ENCODE data around the gene COL25A1. TPM values are rescaled to one million over a fixed set of nuclear protein-coding genes. Genes with fewer than 3 reads are reported as not detected.

The COL25A1 gene
- total RNA-seq, 1 experiment from 2014 or later: 4.2 TPM

DNA sequence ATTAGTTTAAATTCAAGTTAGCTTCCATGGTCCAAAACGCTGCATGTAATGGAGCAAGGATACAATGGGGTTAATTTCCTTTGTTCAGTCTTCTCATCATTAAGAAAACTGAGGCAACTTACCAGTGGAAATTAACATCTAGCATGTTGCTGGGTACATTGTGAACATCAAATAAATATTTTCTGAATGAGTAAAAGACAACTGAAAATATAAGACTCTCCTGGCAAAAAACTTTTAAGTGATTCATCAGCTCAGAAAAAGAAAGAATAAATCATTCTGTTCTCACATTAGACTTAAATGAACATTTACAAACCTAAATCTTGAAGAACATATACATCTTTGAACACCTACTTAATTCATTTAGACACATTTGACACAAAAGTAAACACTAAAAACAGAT, 401.2 kb downstream of the COL25A1 start:
- Histone ChIP-seq H2BK5ac (ENCODE audit: insufficient read length, low read length) (no peak overlapping the region), H3K18ac (ENCODE audit: insufficient read length, low read depth, low read length) (no peak overlapping the region), H3K79me2 (ENCODE audit: insufficient read depth, low read length) (no peaks in the 10 kb centered on the region), H3K23ac (ENCODE audit: insufficient read length, low read depth, low read length) (no peak overlapping the region), H2AFZ (ENCODE audit: low read length) (no peak overlapping the region), H3T11ph (ENCODE audit: low read length) (no peak overlapping the region), H3K4me1 (ENCODE audit: insufficient read depth, low read length) (no peaks in the 10 kb centered on the region; the same call in 1 of the 2 replicates), H2AK5ac (ENCODE audit: insufficient read length, low read length) (no peak overlapping the region), H2BK20ac (ENCODE audit: low read depth, low read length, poor library complexity, severe bottlenecking) (no peak overlapping the region), H3K23me2 (ENCODE audit: insufficient read length, low read depth, low read length, poor library complexity, severe bottlenecking) (no peaks in the 10 kb centered on the region), H4K91ac (ENCODE audit: insufficient read length, low read depth, low read length) (no peak overlapping the region), H3K27ac (ENCODE audit: insufficient read length, low read depth, low read length) (no peak overlapping the region), H2BK15ac (ENCODE audit: low read depth, low read length) (no peak overlapping the region), H3K4me2 (ENCODE audit: insufficient read depth, insufficient read length, low read length) (no peak overlapping the region), H3K9ac (ENCODE audit: extremely low read depth, insufficient read length, low read length) (no peak overlapping the region), H2BK12ac (ENCODE audit: insufficient read length, low read depth, low read length) (no peak overlapping the region), H4K20me1 (ENCODE audit: control insufficient read depth, insufficient read depth, insufficient read length) (no peaks in the 10 kb centered on the region), H3K27me3 (ENCODE audit: insufficient read depth, low read length) (no peaks in the 10 kb centered on the region), H4K5ac (ENCODE audit: insufficient read length, low read depth, low read length) (no peak overlapping the region), H2BK120ac (ENCODE audit: low read depth, low read length, poor library complexity, severe bottlenecking) (no peak overlapping the region), H3K14ac (ENCODE audit: insufficient read depth, low read length) (no peak overlapping the region), H3K9me3 (ENCODE audit: control insufficient read depth, low read depth, low read length) (no peaks in the 10 kb centered on the region), H3K56ac (ENCODE audit: insufficient read length, low read depth, low read length) (no peak overlapping the region), H4K8ac (replicated peaks; ENCODE audit: insufficient read length, low read depth, low read length) (no peak overlapping the region), H3K79me1 (ENCODE audit: insufficient read depth, low read depth, low read length, poor library complexity, severe bottlenecking) (no peaks in the 10 kb centered on the region), H3K4ac (ENCODE audit: low read depth, low read length) (no peak overlapping the region)
- Mint-ChIP-seq H3K4me3 (no peak overlapping the region), H3K27ac (no peak overlapping the region), H3K27me3 (ENCODE audit: low read depth) (no peaks in the 10 kb centered on the region), H3K4me1 (peaks cover 11 to 15% of the 10 kb centered on the region in 2 experiments), H3K36me3 (ENCODE audit: insufficient read depth in 1 of 3, low read depth in 3 of 3) (no peaks in the 10 kb centered on the region), H3K9me3 (no peaks in the 10 kb centered on the region)
- no CpG with 5 or more reads among the region's 1 CpG for WGBS (ENCODE audit: extremely low coverage, insufficient read length, low lambda C conversion rate)
- DNase-seq: no peak
- no peak for TF ChIP-seq CTCF (conservative IDR thresholded peaks at IDR 0.05)
